HepG2 (cell line): ENCODE measurements around the gene RSPH1. TPM values are rescaled to one million over a fixed set of nuclear protein-coding genes. Genes with fewer than 3 reads are reported as not detected.

Source experiments
- AKAP8 ChIP-seq: sonication (generic); formaldehyde crosslinking; IDR thresholded peaks from 2 replicates; pipeline ENCODE4 v1.5.1; 2020; ENCODE audit warnings: mild to moderate bottlenecking, missing genetic modification reagents
- ELF3 ChIP-seq: IDR thresholded peaks from 2 replicates; pipeline ENCODE4 v1.6.1; 2016; ENCODE audit warnings: missing genetic modification reagents, missing compliant biosample characterization
- FOXO1 ChIP-seq: sonication (generic); formaldehyde crosslinking; IDR thresholded peaks from 2 replicates; pipeline ENCODE4 v1.4.0; 2020; ENCODE audit warnings: missing genetic modification reagents
- HCFC1 ChIP-seq: fragments of 150-350 bp; IDR thresholded peaks from 2 replicates; pipeline ENCODE4 v1.6.1; 2014; ENCODE audit warnings: low read depth, low read length
- HIVEP1 ChIP-seq: sonication (generic); formaldehyde crosslinking; IDR thresholded peaks from 2 replicates; pipeline ENCODE4 v1.4.0; 2020; ENCODE audit warnings: mild to moderate bottlenecking, missing genetic modification reagents
- HNF4A ChIP-seq: sonication (generic); formaldehyde crosslinking; IDR thresholded peaks from 2 replicates; pipeline ENCODE4 v1.4.0; 2020; ENCODE audit warnings: missing genetic modification reagents
- HNF4G ChIP-seq, 2 experiments: sonication (generic) in 1 of 2; formaldehyde crosslinking in 1 of 2; IDR thresholded peaks; 2 replicates each; pipeline versions ENCODE4 v1.4.0 to v1.6.1; 2011 to 2020; ENCODE audit warnings: borderline replicate concordance in 2 of 2, low read depth in 2 of 2, mild to moderate bottlenecking in 2 of 2, low read length in 1 of 2, missing genetic modification reagents in 1 of 2, moderate library complexity in 1 of 2
- HOXA3 ChIP-seq: sonication (generic); formaldehyde crosslinking; IDR thresholded peaks from 2 replicates; pipeline ENCODE4 v1.5.0; 2020; ENCODE audit warnings: missing genetic modification reagents
- JDP2 ChIP-seq: sonication (generic); formaldehyde crosslinking; IDR thresholded peaks from 2 replicates; pipeline ENCODE4 v1.8.1; 2022; ENCODE audit warnings: missing genetic modification reagents, borderline replicate concordance
- MAFF ChIP-seq: IDR thresholded peaks from 2 replicates; pipeline ENCODE4 v1.6.1; 2011; ENCODE audit warnings: low read depth, low read length, improper control_type of control experiment
- MTA1 ChIP-seq: sonication (generic); formaldehyde crosslinking; IDR thresholded peaks from 2 replicates; pipeline ENCODE4 v1.4.0; 2020; ENCODE audit warnings: missing genetic modification reagents, mild to moderate bottlenecking, borderline replicate concordance
- MTA3 ChIP-seq: sonication (generic); formaldehyde crosslinking; IDR thresholded peaks from 2 replicates; pipeline ENCODE4 v1.4.0; 2020; ENCODE audit warnings: missing genetic modification reagents
- NFYC ChIP-seq: IDR thresholded peaks from 2 replicates; pipeline ENCODE4 v1.6.1; 2016; ENCODE audit warnings: missing genetic modification reagents, missing compliant biosample characterization
- NR2C2 ChIP-seq: sonication (generic); formaldehyde crosslinking; IDR thresholded peaks from 2 replicates; pipeline ENCODE4 v1.4.0; 2020; ENCODE audit warnings: missing genetic modification reagents, mild to moderate bottlenecking, moderate library complexity, borderline replicate concordance
- RXRA ChIP-seq: sonication (generic); formaldehyde crosslinking; IDR thresholded peaks from 2 replicates; pipeline ENCODE4 v1.5.1; 2020; ENCODE audit warnings: missing genetic modification reagents
- RXRB ChIP-seq: IDR thresholded peaks from 2 replicates; pipeline ENCODE4 v1.6.1; 2016; ENCODE audit warnings: borderline replicate concordance, missing genetic modification reagents, missing compliant biosample characterization
- SKI ChIP-seq: fragments of 450-650 bp; IDR thresholded peaks from one replicate; pipeline ENCODE4 v1.6.1; 2018; ENCODE audit warnings: mild to moderate bottlenecking; ENCODE audit not compliant: partially characterized antibody
- SMYD3 ChIP-seq: sonication (generic); formaldehyde crosslinking; IDR thresholded peaks from 2 replicates; pipeline ENCODE4 v1.8.1; 2023; ENCODE audit warnings: mild to moderate bottlenecking, missing genetic modification reagents
- TAF1 ChIP-seq: sonication (generic); formaldehyde crosslinking; IDR thresholded peaks from 2 replicates; pipeline ENCODE4 v1.4.0; 2020; ENCODE audit warnings: missing genetic modification reagents
- TEAD2 ChIP-seq: sonication (generic); formaldehyde crosslinking; IDR thresholded peaks from 2 replicates; pipeline ENCODE4 v1.9.0; 2021; ENCODE audit warnings: missing genetic modification reagents
- ZNF652 ChIP-seq: IDR thresholded peaks from 2 replicates; pipeline ENCODE4 v1.6.1; 2016; ENCODE audit warnings: low read depth, borderline replicate concordance
- ZSCAN25 ChIP-seq: sonication (generic); formaldehyde crosslinking; IDR thresholded peaks from 2 replicates; pipeline ENCODE4 v1.8.0; 2022; ENCODE audit warnings: mild to moderate bottlenecking, missing genetic modification reagents
- polyA plus RNA-seq, 8 experiments: library from polyadenylated mRNA; depleted of rRNA in 3 of 8; stranded (reverse) in 7 of 8; unstranded in 1 of 8; fragments of >200 nt; fragmentation: Illumina TruSeq in 4 of 8; extraction: Trizol in 4 of 8; gene quantifications; 2 replicates each; pipeline versions ENCODE4 v1.2.1 to v1.2.3, GENCODE V29; 2011 to 2016; ENCODE audit warnings: low read depth in 4 of 8, missing spikeins in 1 of 8, mixed read lengths in 1 of 8; ENCODE audit not compliant: insufficient read depth in 1 of 8
- total RNA-seq, 5 experiments: library from RNA; depleted of rRNA; stranded (reverse); fragments of >200 nt; fragmentation: Illumina TruSeq; extraction: Trizol; gene quantifications; 2 replicates each; pipeline ENCODE4 v1.2.3, GENCODE V29; 2016; ENCODE audit warnings: low read depth in 1 of 5
- TF ChIP-seq, protein P1 (sequence below): sonication (generic); formaldehyde crosslinking; IDR thresholded peaks from 2 replicates; pipeline ENCODE4 v1.4.0; 2020; ENCODE audit warnings: missing genetic modification reagents, borderline replicate concordance
- TF ChIP-seq, protein P2 (sequence below): sonication (generic); formaldehyde crosslinking; IDR thresholded peaks from 2 replicates; pipeline ENCODE4 v1.9.0; 2022; ENCODE audit warnings: low read depth, missing genetic modification reagents
- TF ChIP-seq, protein P3 (sequence below): sonication (generic); formaldehyde crosslinking; IDR thresholded peaks from 2 replicates; pipeline ENCODE4 v1.9.0; 2022; ENCODE audit warnings: missing genetic modification reagents, mild to moderate bottlenecking, borderline replicate concordance

The RSPH1 gene
- total and polyA plus RNA-seq, 2 of the 13 experiments (the other 11 are each of a cell fraction or from before 2014, with no cell fraction given): not detected

DNA sequence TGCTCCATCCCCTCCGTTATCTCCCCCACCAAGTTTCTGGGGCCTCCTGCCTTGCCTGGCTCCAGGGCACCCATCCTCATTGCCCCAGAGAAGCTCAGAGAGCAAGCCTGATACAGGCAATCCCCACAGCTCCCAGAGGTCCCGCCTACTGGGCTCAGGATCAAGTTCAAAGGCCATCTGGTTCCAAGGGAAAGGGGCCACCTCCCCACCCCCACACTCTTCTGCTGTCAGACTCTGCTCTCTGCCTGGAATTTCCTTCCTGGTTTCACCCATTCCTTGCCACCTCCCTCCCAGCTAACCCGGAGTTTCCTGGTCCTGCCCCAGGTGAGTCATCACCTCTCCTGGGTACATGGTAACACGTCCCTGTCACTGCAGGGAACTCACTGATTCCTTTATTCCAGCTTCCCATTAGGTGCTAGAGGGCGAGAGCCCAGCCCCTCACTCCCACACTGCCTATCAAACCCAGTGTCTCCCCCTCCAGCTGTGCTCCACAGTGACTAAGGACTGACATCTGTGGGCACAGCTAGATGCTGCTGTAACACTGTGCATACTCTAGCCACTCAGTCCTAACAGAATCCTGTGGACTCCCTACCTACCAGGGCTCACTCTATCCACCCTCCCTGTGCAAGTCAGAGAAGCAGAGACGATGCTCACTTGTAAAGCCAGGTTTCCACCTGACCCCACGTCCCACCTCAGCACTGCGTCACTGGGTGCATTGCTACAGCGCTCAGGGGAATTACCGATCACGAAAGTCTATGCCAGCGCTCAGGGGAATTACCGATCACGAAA, 21.8 kb downstream of the RSPH1 start (continued):
- TF ChIP-seq, protein P1, sequence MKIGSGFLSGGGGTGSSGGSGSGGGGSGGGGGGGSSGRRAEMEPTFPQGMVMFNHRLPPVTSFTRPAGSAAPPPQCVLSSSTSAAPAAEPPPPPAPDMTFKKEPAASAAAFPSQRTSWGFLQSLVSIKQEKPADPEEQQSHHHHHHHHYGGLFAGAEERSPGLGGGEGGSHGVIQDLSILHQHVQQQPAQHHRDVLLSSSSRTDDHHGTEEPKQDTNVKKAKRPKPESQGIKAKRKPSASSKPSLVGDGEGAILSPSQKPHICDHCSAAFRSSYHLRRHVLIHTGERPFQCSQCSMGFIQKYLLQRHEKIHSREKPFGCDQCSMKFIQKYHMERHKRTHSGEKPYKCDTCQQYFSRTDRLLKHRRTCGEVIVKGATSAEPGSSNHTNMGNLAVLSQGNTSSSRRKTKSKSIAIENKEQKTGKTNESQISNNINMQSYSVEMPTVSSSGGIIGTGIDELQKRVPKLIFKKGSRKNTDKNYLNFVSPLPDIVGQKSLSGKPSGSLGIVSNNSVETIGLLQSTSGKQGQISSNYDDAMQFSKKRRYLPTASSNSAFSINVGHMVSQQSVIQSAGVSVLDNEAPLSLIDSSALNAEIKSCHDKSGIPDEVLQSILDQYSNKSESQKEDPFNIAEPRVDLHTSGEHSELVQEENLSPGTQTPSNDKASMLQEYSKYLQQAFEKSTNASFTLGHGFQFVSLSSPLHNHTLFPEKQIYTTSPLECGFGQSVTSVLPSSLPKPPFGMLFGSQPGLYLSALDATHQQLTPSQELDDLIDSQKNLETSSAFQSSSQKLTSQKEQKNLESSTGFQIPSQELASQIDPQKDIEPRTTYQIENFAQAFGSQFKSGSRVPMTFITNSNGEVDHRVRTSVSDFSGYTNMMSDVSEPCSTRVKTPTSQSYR (CRISPR knock-in tag): peak; percentile 78; the same call in 1 of the 2 replicates
- no peak for TF ChIP-seq FOXO1 (CRISPR knock-in tag)
- no peak for TF ChIP-seq MTA1 (CRISPR knock-in tag)
- no peak for TF ChIP-seq HIVEP1
- TF ChIP-seq SMYD3: no peak
- peak; percentile 43 for TF ChIP-seq SKI
- TF ChIP-seq NR2C2 (CRISPR knock-in tag): peak; percentile 37; the same call in 1 of the 2 replicates
- no peak for TF ChIP-seq MAFF
- TF ChIP-seq HOXA3 (CRISPR knock-in tag): peak; percentile 13; the same call in 1 of the 2 replicates
- TF ChIP-seq, protein P2, sequence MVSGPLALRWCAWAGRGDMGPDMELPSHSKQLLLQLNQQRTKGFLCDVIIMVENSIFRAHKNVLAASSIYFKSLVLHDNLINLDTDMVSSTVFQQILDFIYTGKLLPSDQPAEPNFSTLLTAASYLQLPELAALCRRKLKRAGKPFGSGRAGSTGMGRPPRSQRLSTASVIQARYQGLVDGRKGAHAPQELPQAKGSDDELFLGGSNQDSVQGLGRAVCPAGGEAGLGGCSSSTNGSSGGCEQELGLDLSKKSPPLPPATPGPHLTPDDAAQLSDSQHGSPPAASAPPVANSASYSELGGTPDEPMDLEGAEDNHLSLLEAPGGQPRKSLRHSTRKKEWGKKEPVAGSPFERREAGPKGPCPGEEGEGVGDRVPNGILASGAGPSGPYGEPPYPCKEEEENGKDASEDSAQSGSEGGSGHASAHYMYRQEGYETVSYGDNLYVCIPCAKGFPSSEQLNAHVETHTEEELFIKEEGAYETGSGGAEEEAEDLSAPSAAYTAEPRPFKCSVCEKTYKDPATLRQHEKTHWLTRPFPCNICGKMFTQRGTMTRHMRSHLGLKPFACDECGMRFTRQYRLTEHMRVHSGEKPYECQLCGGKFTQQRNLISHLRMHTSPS (CRISPR knock-in tag): no peak
- TF ChIP-seq ZNF652 (CRISPR knock-in tag): peak; percentile 61; the same call in 1 of the 2 replicates
- TF ChIP-seq HCFC1: no peak
- TF ChIP-seq TEAD2 (CRISPR knock-in tag): no peak
- peak; percentile 68 for TF ChIP-seq ELF3 (CRISPR knock-in tag)
- 0 out of 2 replicates have a peak, but pooled peaks have one; percentile 31 for TF ChIP-seq RXRB
- no peak for TF ChIP-seq JDP2 (CRISPR knock-in tag)
- no peak for TF ChIP-seq NFYC (CRISPR knock-in tag)
- peak; percentile 58; the same call in 1 of the 2 replicates for TF ChIP-seq HNF4G (IDR thresholded peaks at IDR 0.05; ENCODE audit: borderline replicate concordance, low read depth, low read length)
- no peak for TF ChIP-seq HNF4G (CRISPR knock-in tag; IDR thresholded peaks at IDR 0.05; ENCODE audit: borderline replicate concordance, low read depth)
- no peak for TF ChIP-seq AKAP8 (CRISPR knock-in tag)
- no peak for TF ChIP-seq MTA3 (CRISPR knock-in tag)
- TF ChIP-seq TAF1 (CRISPR knock-in tag): no peak
- TF ChIP-seq, protein P3, sequence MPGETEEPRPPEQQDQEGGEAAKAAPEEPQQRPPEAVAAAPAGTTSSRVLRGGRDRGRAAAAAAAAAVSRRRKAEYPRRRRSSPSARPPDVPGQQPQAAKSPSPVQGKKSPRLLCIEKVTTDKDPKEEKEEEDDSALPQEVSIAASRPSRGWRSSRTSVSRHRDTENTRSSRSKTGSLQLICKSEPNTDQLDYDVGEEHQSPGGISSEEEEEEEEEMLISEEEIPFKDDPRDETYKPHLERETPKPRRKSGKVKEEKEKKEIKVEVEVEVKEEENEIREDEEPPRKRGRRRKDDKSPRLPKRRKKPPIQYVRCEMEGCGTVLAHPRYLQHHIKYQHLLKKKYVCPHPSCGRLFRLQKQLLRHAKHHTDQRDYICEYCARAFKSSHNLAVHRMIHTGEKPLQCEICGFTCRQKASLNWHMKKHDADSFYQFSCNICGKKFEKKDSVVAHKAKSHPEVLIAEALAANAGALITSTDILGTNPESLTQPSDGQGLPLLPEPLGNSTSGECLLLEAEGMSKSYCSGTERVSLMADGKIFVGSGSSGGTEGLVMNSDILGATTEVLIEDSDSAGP (CRISPR knock-in tag): no peak
- peak; percentile 51; the same call in 1 of the 2 replicates for TF ChIP-seq HNF4A
- TF ChIP-seq ZSCAN25 (CRISPR knock-in tag): no peak
- 0 out of 2 replicates have a peak, but pooled peaks have one; percentile 27 for TF ChIP-seq RXRA (CRISPR knock-in tag)
